Measurements from ENCODE around the gene CSF3R.
"Not testable (repeated sequence)": the region's sequence is repeated elsewhere in the genome, so short reads cannot be mapped to it uniquely, and the experiment has no call there.

Gene CSF3R

DNA sequence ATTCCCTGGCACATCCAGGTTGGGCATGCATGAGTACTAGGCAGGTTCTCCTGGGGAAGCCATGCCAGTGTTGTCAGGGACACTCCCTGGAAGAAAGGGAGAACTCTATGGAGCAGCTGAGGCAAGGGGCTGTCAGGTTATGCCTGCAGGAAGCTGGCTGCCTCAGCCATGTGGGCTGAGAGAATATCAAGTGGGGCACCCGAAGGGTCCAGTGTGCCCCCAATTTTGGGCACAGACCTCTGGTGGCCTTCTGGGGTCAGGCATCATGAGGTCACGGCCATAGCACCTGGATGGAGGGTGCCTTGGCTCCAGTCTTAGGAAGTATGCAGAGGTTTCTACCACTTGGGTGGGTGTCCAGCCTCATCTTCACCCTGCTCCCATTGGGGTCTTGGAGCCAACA lies 2.6 kb downstream of the CSF3R start:
- no peak overlapping the region for H3K4me3 ChIP-seq (replicated peaks; ENCODE audit: low read depth, low read length)
- no peak for DNase-seq (ENCODE audit: low read depth)
- TF ChIP-seq, protein P1, sequence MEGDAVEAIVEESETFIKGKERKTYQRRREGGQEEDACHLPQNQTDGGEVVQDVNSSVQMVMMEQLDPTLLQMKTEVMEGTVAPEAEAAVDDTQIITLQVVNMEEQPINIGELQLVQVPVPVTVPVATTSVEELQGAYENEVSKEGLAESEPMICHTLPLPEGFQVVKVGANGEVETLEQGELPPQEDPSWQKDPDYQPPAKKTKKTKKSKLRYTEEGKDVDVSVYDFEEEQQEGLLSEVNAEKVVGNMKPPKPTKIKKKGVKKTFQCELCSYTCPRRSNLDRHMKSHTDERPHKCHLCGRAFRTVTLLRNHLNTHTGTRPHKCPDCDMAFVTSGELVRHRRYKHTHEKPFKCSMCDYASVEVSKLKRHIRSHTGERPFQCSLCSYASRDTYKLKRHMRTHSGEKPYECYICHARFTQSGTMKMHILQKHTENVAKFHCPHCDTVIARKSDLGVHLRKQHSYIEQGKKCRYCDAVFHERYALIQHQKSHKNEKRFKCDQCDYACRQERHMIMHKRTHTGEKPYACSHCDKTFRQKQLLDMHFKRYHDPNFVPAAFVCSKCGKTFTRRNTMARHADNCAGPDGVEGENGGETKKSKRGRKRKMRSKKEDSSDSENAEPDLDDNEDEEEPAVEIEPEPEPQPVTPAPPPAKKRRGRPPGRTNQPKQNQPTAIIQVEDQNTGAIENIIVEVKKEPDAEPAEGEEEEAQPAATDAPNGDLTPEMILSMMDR (IDR thresholded peaks at IDR 0.05; ENCODE audit: low read length, missing control alignments): no peak

DNA sequence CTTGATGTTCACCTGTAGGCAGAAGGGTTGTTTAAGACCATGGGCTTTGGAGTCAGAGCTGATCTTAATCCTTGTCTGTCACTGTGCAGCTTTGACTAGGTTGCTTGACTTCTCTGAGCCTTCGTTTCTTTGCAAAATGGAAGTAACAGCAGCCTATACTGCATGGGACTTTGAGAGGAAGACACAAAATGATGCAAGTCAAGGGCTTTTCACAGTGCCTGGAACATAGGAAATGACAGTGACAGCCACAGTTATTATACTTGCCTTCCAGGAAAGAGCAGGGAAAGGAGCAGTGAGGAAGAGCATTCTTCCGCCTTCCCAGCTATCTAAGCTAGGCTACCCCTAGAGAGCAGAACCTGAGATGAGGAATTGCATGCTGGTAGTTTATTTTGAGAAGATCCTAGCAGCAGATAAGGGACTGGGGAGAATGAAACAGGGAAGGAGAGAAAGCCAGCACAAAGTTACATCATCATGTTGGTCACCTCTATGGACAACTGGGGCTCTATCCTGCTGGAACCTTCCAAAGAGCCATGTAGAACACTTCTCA lies 3.1 kb downstream of the CSF3R start:
- no peak for DNase-seq (ENCODE audit: low read depth)
- TF ChIP-seq, protein P1 (IDR thresholded peaks at IDR 0.05; ENCODE audit: low read length, missing control alignments): no peak
- H3K4me3 ChIP-seq (replicated peaks; ENCODE audit: low read depth, low read length): no peak overlapping the region

DNA sequence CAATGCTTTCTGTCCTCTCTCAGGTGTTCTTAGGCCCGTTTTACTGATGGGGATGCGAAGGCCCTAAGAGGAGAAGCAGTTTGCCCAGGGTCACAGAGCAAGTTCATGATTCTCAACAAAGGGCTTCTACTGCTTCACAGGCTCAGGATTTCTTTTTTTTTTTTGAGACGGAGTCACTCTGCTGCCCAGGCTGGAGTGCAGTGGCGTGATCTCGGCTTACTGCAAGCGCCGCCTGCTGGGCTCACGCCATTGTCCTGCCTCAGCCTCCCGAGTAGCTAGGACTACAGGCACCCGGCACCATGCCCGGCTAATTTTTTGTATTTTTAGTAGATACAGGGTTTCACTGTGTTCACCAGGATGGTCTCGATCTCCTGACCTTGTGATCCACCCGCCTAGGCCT lies 5.1 kb downstream of the CSF3R start:
- not testable (repeated sequence) for H3K4me3 ChIP-seq (replicated peaks; ENCODE audit: low read depth, low read length); DNase-seq (ENCODE audit: low read depth)

- no peak for DNase-seq (ENCODE audit: low read depth)
- no peak overlapping the region for H3K4me3 ChIP-seq (replicated peaks; ENCODE audit: low read depth, low read length)
- TF ChIP-seq, protein P1 (IDR thresholded peaks at IDR 0.05; ENCODE audit: low read length, missing control alignments): no peak
These were observed 5.8 kb downstream of the CSF3R start for GRCh38 chr1:36476945-36477344.

GRCh38 chr1:36475910-36476604 lies 6.7 kb downstream of the CSF3R start:
- TF ChIP-seq, protein P1 (IDR thresholded peaks at IDR 0.05; ENCODE audit: low read length, missing control alignments): no peak
- no peak for DNase-seq (ENCODE audit: low read depth)

GRCh38 chr1:36475341-36475740 lies 7.4 kb downstream of the CSF3R start:
- no peak overlapping the region for H3K4me3 ChIP-seq (replicated peaks; ENCODE audit: low read depth, low read length)
- no peak for DNase-seq (ENCODE audit: low read depth)
- TF ChIP-seq, protein P1 (IDR thresholded peaks at IDR 0.05; ENCODE audit: low read length, missing control alignments): no peak

More at GRCh38 chr1:36475910-36476604, 6.7 kb downstream of the CSF3R start:
- H3K4me3 ChIP-seq (replicated peaks; ENCODE audit: low read depth, low read length): no peak overlapping the region

DNA sequence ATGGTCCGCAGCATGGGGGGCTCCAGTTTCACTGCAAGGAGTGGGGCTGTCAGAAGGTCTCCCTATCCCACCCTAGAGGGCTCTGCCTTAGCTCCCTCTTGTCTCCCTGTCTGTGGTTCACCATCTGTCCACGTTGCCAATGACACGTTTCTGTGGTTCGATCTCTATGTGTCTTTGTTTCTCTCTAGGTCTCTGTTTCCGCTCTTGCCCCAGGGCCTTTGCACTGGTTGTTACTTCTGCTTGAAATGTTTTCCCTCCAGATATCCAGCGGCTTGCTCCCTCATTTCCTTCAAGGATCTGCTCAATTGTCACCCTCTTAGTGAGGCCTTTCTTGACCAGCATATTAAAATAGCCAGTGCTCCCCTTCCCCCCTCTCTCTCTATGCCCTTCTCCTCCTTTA lies 10.1 kb downstream of the CSF3R start:
- TF ChIP-seq, protein P1 (IDR thresholded peaks at IDR 0.05; ENCODE audit: low read length, missing control alignments): no peak

More for the DNA sequence above, 10.1 kb downstream of the CSF3R start:
- H3K4me3 ChIP-seq (replicated peaks; ENCODE audit: low read depth, low read length): no peak overlapping the region
- no peak for DNase-seq (ENCODE audit: low read depth)

All from fibroblast of pulmonary artery (primary cell).